Measurements from ENCODE around the gene RAB31.
A peak's percentile ranks its signal among the peaks of the same experiment; 100 is the strongest.
"Not testable (repeated sequence)": the region's sequence is repeated elsewhere in the genome, so short reads cannot be mapped to it uniquely, and the experiment has no call there.

Gene RAB31

GRCh38 chr18:9848170-9848879 is 140.2 kb downstream of the RAB31 start:
- no peak for DNase-seq

- DNase-seq = peak; percentile 84 to 89
Measured at GRCh38 chr18:9849407-9850283, 141.5 kb downstream of the RAB31 start.

- no peak for DNase-seq
Measured at GRCh38 chr18:9850309-9850708, 142.2 kb downstream of the RAB31 start.

GRCh38 chr18:9851511-9851910 is 143.4 kb downstream of the RAB31 start:
- DNase-seq = peak; percentile 15 to 19

GRCh38 chr18:9852266-9853081 is 144.4 kb downstream of the RAB31 start:
- DNase-seq = no peak

GRCh38 chr18:9854801-9855676 is 146.9 kb downstream of the RAB31 start:
- DNase-seq = no peak

- DNase-seq = no peak
Measured at GRCh38 chr18:9855681-9856080, 147.6 kb downstream of the RAB31 start.

GRCh38 chr18:9856092-9856491 is 148.0 kb downstream of the RAB31 start:
- DNase-seq = peak; percentile 31 to 35

GRCh38 chr18:9857479-9857998 is 149.4 kb downstream of the RAB31 start:
- not testable (repeated sequence) for DNase-seq

GRCh38 chr18:9858642-9859041 is 150.5 kb downstream of the RAB31 start:
- DNase-seq = no peak

GRCh38 chr18:9859232-9859631 is 151.1 kb downstream of the RAB31 start:
- no peak for DNase-seq

- no peak for DNase-seq
Measured at GRCh38 chr18:9860682-9861081, 152.6 kb downstream of the RAB31 start.

GRCh38 chr18:9861157-9861556 is 153.1 kb downstream of the RAB31 start:
- no peak for DNase-seq

GRCh38 chr18:9861933-9862332 is 153.8 kb downstream of the RAB31 start:
- DNase-seq = no peak

- no peak for DNase-seq
Measured at GRCh38 chr18:9862686-9863085, 154.6 kb downstream of the RAB31 start.

- no peak for DNase-seq
Measured at GRCh38 chr18:9863282-9863681, 155.2 kb downstream of the RAB31 start.

- no peak for DNase-seq
Measured at GRCh38 chr18:9865764-9866490, 157.8 kb downstream of the RAB31 start.

GRCh38 chr18:9866627-9867026 is 158.5 kb downstream of the RAB31 start:
- DNase-seq = no peak

- DNase-seq = no peak
Measured at GRCh38 chr18:9867071-9867594, 159.0 kb downstream of the RAB31 start.

GRCh38 chr18:9868857-9869714 is 161.0 kb downstream of the RAB31 start:
- DNase-seq = no peak

Measured in Kasumi-1 (cell line).